GM23248 (cell line): ENCODE data around the gene PKNOX1. TPM values are rescaled to one million over a fixed set of nuclear protein-coding genes. Genes with fewer than 3 reads are reported as not detected.
"Not testable (repeated sequence)": the region's sequence is repeated elsewhere in the genome, so short reads cannot be mapped to it uniquely, and the experiment has no call there.

Experiments used
- DNase-seq: peaks from one replicate; pipeline ENCODE4 v3.0.0-alpha.2; 2015
- H2AFZ ChIP-seq: fragments of 200-600 bp; sonication (generic); 2 replicates; pipeline ENCODE4 v1.6.1; 2016; ENCODE audit warnings: antibody characterized with exemption
- H3F3A ChIP-seq: fragments of 200-600 bp; sonication (generic); 2 replicates; pipeline ENCODE4 v1.6.1; 2016; ENCODE audit warnings: mild to moderate bottlenecking, antibody characterized with exemption, mixed run types; ENCODE audit not compliant: insufficient read depth
- H3K27ac ChIP-seq: fragments of 200-600 bp; sonication (generic); 2 replicates; pipeline ENCODE4 v1.5.1; 2016; ENCODE audit warnings: mild to moderate bottlenecking
- H3K27me3 ChIP-seq: fragments of 200-600 bp; sonication (generic); replicated peaks from 2 replicates; pipeline ENCODE4 v1.6.1; 2016; ENCODE audit warnings: mild to moderate bottlenecking; ENCODE audit not compliant: insufficient read depth
- H3K36me3 ChIP-seq: fragments of 200-600 bp; sonication (generic); 2 replicates; pipeline ENCODE4 v1.6.1; 2016; ENCODE audit warnings: low read depth, mild to moderate bottlenecking
- H3K4me1 ChIP-seq: fragments of 200-600 bp; sonication (generic); 2 replicates; pipeline ENCODE4 v1.6.1; 2016; ENCODE audit warnings: mild to moderate bottlenecking; ENCODE audit not compliant: insufficient read depth
- H3K4me2 ChIP-seq: fragments of 200-600 bp; sonication (generic); one replicate; pipeline ENCODE4 v1.6.1; 2016; ENCODE audit warnings: mild to moderate bottlenecking; ENCODE audit not compliant: unreplicated experiment
- H3K4me3 ChIP-seq: fragments of 200-600 bp; sonication (generic); 2 replicates; pipeline ENCODE4 v1.5.1; 2016; ENCODE audit warnings: mild to moderate bottlenecking
- H3K79me2 ChIP-seq: fragments of 200-600 bp; sonication (generic); 2 replicates; pipeline ENCODE4 v1.6.1; 2016; ENCODE audit warnings: mild to moderate bottlenecking; ENCODE audit not compliant: insufficient read depth
- H3K9ac ChIP-seq: fragments of 200-600 bp; sonication (generic); 2 replicates; pipeline ENCODE4 v1.6.1; 2016; ENCODE audit warnings: mild to moderate bottlenecking
- H3K9me2 ChIP-seq: fragments of 200-600 bp; sonication (generic); 2 replicates; pipeline ENCODE4 v1.6.1; 2016; ENCODE audit warnings: mixed run types, mild to moderate bottlenecking, moderate library complexity; ENCODE audit not compliant: insufficient read depth
- H3K9me3 ChIP-seq: fragments of 200-600 bp; sonication (generic); one replicate; pipeline ENCODE4 v1.6.1; 2017; ENCODE audit warnings: low read depth
- H4K20me1 ChIP-seq: fragments of 200-600 bp; sonication (generic); 2 replicates; pipeline ENCODE4 v1.6.0; 2016; ENCODE audit not compliant: insufficient read depth
- EZH2 ChIP-seq: fragments of 200-600 bp; sonication (generic); IDR thresholded peaks from 2 replicates; pipeline ENCODE4 v1.6.1; 2018; ENCODE audit warnings: antibody characterized with exemption, mild to moderate bottlenecking; ENCODE audit not compliant: insufficient read depth, poor library complexity, severe bottlenecking
- EZH2phosphoT487 ChIP-seq: fragments of 200-600 bp; sonication (generic); IDR thresholded peaks from 2 replicates; pipeline ENCODE4 v1.6.1; 2018; ENCODE audit warnings: antibody characterized with exemption, moderate library complexity, mild to moderate bottlenecking, low read depth; ENCODE audit not compliant: insufficient read depth
- WGBS, 2 experiments: methylation state at CpG; one replicate each; pipeline ENCODE4 v1.1.6; 2015 to 2017; ENCODE audit warnings: low lambda C conversion rate in 2 of 2, low coverage in 1 of 2; ENCODE audit errors: missing lambda C conversion rate in 2 of 2; 5-methylcytosine and 5-hydroxymethylcytosine counted together
- in situ Hi-C: fragments of 300-500 bp; cut with MboI; formaldehyde crosslinking; loops from 2 replicates; pipeline ENCODE4 v1.15.0; 2020
- polyA plus RNA-seq: library from polyadenylated mRNA; unstranded; fragments of >200 nt; fragmentation: Nextera tagmentation; extraction: Ambion mirVana; gene quantifications from 2 replicates; pipeline ENCODE4 v1.2.1, GENCODE V29; 2016
- total RNA-seq: library from RNA; depleted of rRNA; stranded (reverse); fragments of >200 nt; shearing (Covaris generic); gene quantifications from 2 replicates; pipeline ENCODE4 v1.2.3, GENCODE V29; 2014

The PKNOX1 gene
- total and polyA plus RNA-seq, 2 experiments from 2014 or later, result 11.1 to 25.9 TPM

GRCh38 chr21:43029785-43030184, 55.4 kb downstream of the PKNOX1 start:
- no peak for DNase-seq
- H3K9ac ChIP-seq, result no peak overlapping the region
- no peak overlapping the region for H3K4me3 ChIP-seq
- H3K79me2 ChIP-seq, result no peaks in the 10 kb centered on the region
- no peaks in the 10 kb centered on the region for H3K27me3 ChIP-seq
- H3K9me2 ChIP-seq, result no peaks in the 10 kb centered on the region
- H3K36me3 ChIP-seq, result peaks cover 33% of the 10 kb centered on the region
- H3K4me2 ChIP-seq, result no peak overlapping the region
- no peaks in the 10 kb centered on the region for H4K20me1 ChIP-seq
- no peak for TF ChIP-seq EZH2phosphoT487
- TF ChIP-seq EZH2, result no peak
- H3F3A ChIP-seq, result no peaks in the 10 kb centered on the region
- no peaks in the 10 kb centered on the region for H3K9me3 ChIP-seq
- in situ Hi-C loops, result no loop called here
- WGBS, 2 experiments, result 97 to 99% methylated on average over 13 of the region's 13 CpGs
- peaks cover 20% of the 10 kb centered on the region for H3K4me1 ChIP-seq
- no peak overlapping the region for H3K27ac ChIP-seq
- H2AFZ ChIP-seq, result no peak overlapping the region

DNA sequence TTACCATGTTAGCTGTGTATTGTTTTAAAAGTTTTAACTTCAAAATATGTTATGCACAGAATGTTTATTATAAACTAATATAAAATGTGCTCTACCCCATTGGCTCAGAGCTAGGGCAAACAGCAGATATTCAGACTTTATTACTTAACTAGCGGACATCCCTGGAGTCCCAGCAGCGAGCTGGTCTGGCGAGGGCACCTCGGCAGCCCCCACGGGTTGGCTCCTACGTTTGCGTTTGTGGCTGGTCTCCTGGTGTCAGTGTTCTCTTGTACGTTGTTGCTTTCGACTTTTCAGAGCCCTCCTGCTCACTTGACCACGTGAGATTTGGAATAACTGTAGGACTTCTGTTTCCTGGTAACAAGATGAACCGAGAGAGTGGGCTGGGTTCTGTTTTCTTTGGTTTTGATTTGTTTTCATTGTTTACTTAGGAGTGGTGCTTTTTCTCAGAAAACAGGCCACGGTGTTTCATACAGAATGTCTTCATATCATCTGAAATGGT, 56.8 kb downstream of the PKNOX1 start:
- H3K9ac ChIP-seq, result no peak overlapping the region
- H3K36me3 ChIP-seq, result peaks cover 29% of the 10 kb centered on the region
- H2AFZ ChIP-seq, result no peak overlapping the region
- no peak overlapping the region for H3K27ac ChIP-seq
- H3K27me3 ChIP-seq, result no peaks in the 10 kb centered on the region
- no peak for DNase-seq
- H3K4me2 ChIP-seq, result no peak overlapping the region
- peaks cover 12% of the 10 kb centered on the region; the same call in 1 of the 2 replicates for H3K4me1 ChIP-seq
- H3K4me3 ChIP-seq, result no peak overlapping the region
- in situ Hi-C loops, result no loop called here
- H3K9me3 ChIP-seq, result no peaks in the 10 kb centered on the region
- no peaks in the 10 kb centered on the region for H3F3A ChIP-seq
- WGBS, 2 experiments, result 91 to 94% methylated on average over 12 of the region's 12 CpGs
- TF ChIP-seq EZH2phosphoT487 (no peak), EZH2 (no peak)
- H3K79me2 ChIP-seq, result no peaks in the 10 kb centered on the region
- H3K9me2 ChIP-seq, result no peaks in the 10 kb centered on the region
- H4K20me1 ChIP-seq, result no peaks in the 10 kb centered on the region

- Histone ChIP-seq H3K27ac (no peak overlapping the region), H3K9ac (no peak overlapping the region), H3K4me1 (peaks cover 12% of the 10 kb centered on the region; the same call in 1 of the 2 replicates), H3K79me2 (no peaks in the 10 kb centered on the region), H3K36me3 (peaks cover 23% of the 10 kb centered on the region), H3K9me3 (no peaks in the 10 kb centered on the region), H3F3A (no peaks in the 10 kb centered on the region), H3K4me2 (no peak overlapping the region), H3K27me3 (no peaks in the 10 kb centered on the region), H3K4me3 (no peak overlapping the region), H2AFZ (no peak overlapping the region), H3K9me2 (no peaks in the 10 kb centered on the region), H4K20me1 (no peaks in the 10 kb centered on the region)
- DNase-seq, result peak; percentile 27
- no peak for TF ChIP-seq EZH2
- 68 to 81% methylated on average over 1 of the region's 1 CpG for WGBS, 2 experiments
- in situ Hi-C loops, result no loop called here
Measured at GRCh38 chr21:43034101-43034500, 59.7 kb downstream of the PKNOX1 start.

DNA sequence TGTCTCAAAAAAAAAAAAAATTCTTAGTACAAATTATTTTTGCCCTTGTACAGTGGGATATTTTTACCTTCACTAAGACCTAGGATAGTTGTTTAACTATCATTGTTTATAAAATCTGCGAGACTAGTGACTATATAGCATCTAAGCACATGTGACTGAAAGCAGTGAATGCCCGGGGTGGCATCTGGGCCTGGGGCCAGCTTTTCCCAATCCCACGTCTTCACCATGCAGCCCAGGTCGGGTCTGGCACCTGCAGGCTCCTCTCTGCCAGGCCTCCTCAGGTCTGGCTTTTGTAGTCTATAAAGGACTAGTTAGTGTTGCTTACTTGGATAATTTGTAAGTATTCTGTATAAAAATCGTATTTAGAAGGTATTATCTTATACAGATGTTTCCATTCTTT, 60.5 kb downstream of the PKNOX1 start:
- 96 to 98% methylated on average over 5 of the region's 5 CpGs for WGBS, 2 experiments
- Histone ChIP-seq H4K20me1 (no peaks in the 10 kb centered on the region), H3K27ac (no peak overlapping the region), H3K27me3 (no peaks in the 10 kb centered on the region), H3K36me3 (peaks cover 20% of the 10 kb centered on the region), H3K4me1 (peaks cover 12% of the 10 kb centered on the region; the same call in 1 of the 2 replicates), H3K9me2 (no peaks in the 10 kb centered on the region), H3K9ac (no peak overlapping the region), H2AFZ (no peak overlapping the region), H3K9me3 (no peaks in the 10 kb centered on the region), H3K79me2 (no peaks in the 10 kb centered on the region), H3K4me2 (no peak overlapping the region), H3F3A (no peaks in the 10 kb centered on the region), H3K4me3 (no peak overlapping the region)
- in situ Hi-C loops, result no loop called here
- no peak for TF ChIP-seq EZH2
- TF ChIP-seq EZH2phosphoT487, result no peak
- DNase-seq, result no peak

DNA sequence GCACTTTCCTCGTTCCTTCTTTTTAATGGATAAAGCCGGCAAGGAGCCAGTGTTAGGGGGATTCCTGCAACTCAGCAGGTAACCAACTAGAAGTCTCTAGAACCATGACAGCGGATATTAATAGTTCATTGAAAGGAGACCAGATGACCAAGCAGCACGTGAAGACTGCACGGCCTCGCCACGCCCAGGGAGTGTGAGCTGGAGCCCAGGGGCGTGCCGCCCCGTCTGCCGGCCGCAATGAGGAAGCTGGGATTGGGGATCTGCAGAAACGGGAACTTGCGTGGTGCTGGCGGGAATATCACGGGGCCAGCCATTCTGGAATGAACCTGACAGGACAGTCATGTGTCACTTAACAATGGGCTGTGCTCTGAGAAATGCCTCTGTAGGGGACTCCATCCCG, 62.5 kb downstream of the PKNOX1 start:
- H4K20me1 ChIP-seq, in situ Hi-C loops: not testable (repeated sequence)

DNA sequence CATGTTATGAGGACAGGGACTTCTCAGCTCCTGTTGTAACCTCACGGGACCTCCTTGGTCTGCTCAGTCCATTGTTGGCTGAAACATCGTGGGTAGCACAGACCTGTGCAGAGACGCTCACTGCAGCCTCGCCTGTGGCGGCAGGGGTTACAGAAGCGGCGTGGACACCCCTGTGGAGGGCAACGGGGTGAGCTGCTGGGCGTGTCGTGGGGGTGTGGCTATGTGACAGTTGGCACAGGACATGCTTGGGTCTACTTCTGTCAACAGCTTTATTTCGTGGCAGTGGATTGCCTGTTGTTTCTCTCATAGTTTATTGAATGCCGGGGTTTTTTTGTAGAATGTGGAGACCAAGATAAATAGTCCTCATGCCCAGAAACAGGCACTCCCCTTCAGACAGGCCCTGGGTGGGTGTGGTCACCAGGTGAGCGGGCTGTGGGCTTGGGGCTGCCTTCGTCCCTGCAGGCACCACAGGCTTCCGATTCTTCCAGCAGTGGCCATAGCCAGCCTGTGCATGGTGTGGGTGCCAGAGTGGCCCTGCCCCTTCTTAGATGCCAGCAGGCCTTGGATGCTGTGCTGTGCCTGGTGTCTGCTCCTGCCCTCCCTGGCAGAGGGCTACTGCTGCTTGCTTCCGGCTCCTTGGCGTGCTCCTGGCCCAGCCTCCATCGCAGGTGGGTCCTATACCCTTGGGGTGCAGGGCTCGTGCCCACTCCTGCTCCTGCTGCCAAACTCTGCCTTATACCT, 63.7 kb downstream of the PKNOX1 start:
- H4K20me1 ChIP-seq, H3F3A ChIP-seq, H3K9me2 ChIP-seq, H2AFZ ChIP-seq, H3K9me3 ChIP-seq, DNase-seq, H3K4me2 ChIP-seq, H3K27me3 ChIP-seq, H3K36me3 ChIP-seq, H3K4me3 ChIP-seq, H3K79me2 ChIP-seq, H3K27ac ChIP-seq, in situ Hi-C loops, H3K9ac ChIP-seq: not testable (repeated sequence)
- 80 to 83% methylated on average over 15 to 16 of the region's 19 CpGs for WGBS, 2 experiments
- peaks cover 12% of the 10 kb centered on the region; the same call in 1 of the 2 replicates for H3K4me1 ChIP-seq

More for the DNA sequence above, 62.5 kb downstream of the PKNOX1 start:
- H3K27ac ChIP-seq, DNase-seq, H3K27me3 ChIP-seq, H3F3A ChIP-seq, H2AFZ ChIP-seq, H3K36me3 ChIP-seq, H3K9me2 ChIP-seq, H3K4me3 ChIP-seq, H3K79me2 ChIP-seq, H3K9me3 ChIP-seq, H3K9ac ChIP-seq, H3K4me2 ChIP-seq: not testable (repeated sequence)
- peaks cover 12% of the 10 kb centered on the region; the same call in 1 of the 2 replicates for H3K4me1 ChIP-seq
- 98 to 100% methylated on average over 6 to 9 of the region's 17 CpGs for WGBS, 2 experiments

GRCh38 chr21:43038659-43039044, 64.3 kb downstream of the PKNOX1 start:
- H4K20me1 ChIP-seq, in situ Hi-C loops, H3K9ac ChIP-seq, H3K79me2 ChIP-seq, H3K27me3 ChIP-seq, H3K4me1 ChIP-seq, DNase-seq, H3F3A ChIP-seq, H3K27ac ChIP-seq, H3K9me2 ChIP-seq, H3K4me2 ChIP-seq, H3K9me3 ChIP-seq, H3K36me3 ChIP-seq, H3K4me3 ChIP-seq, H2AFZ ChIP-seq: not testable (repeated sequence)
- WGBS, 2 experiments, result 80 to 82% methylated on average over 7 to 8 of the region's 10 CpGs
